VCaP (cell line): ENCODE measurements around the gene DIAPH2.

Source experiments
- H3K27ac ChIP-seq: fragments of 450-650 bp; 2 replicates; pipeline ENCODE4 v1.5.1; 2017
- CTCF ChIP-seq: fragments of 450-650 bp; conservative IDR thresholded peaks from 2 replicates; pipeline ENCODE4 v1.5.1; 2017; ENCODE audit warnings: mild to moderate bottlenecking, moderate library complexity

Gene DIAPH2

GRCh38 chrX:97638621-97639020 lies 954.0 kb downstream of the DIAPH2 start:
- H3K27ac ChIP-seq: no peak overlapping the region
- TF ChIP-seq CTCF: no peak

GRCh38 chrX:97639526-97639925 lies 954.9 kb downstream of the DIAPH2 start:
- TF ChIP-seq CTCF: no peak
- no peak overlapping the region for H3K27ac ChIP-seq
